Activated naive CD4-positive, alpha-beta T cell (primary cell): ENCODE data around the gene MED7.

Source experiments
- DNase-seq, 4 experiments: peaks; one replicate each; lab custom pipeline; 2025; lab: John Stamatoyannopoulos, UW

The MED7 gene

GRCh38 chr5:157106630-157107461 lies 35.8 kb downstream of the MED7 start:
- DNase-seq: no peak

GRCh38 chr5:157100140-157100679 lies 42.5 kb downstream of the MED7 start:
- DNase-seq: no peak

- DNase-seq: no peak
Measured at GRCh38 chr5:157088342-157088990, 54.2 kb downstream of the MED7 start.
